Epithelial cell of prostate (primary cell): Measurements from ENCODE around the gene SLC25A53.
A peak's percentile ranks its signal among the peaks of the same experiment; 100 is the strongest.

ENCODE experiments used
- DNase-seq: peaks from one replicate; pipeline ENCODE4 v3.0.0-alpha.2; 2011; ENCODE audit warnings: low read depth, low spot score
- H3K27ac ChIP-seq: fragments of 450-650 bp; 2 replicates; pipeline ENCODE4 v1.5.1; 2017; ENCODE audit warnings: mild to moderate bottlenecking

The SLC25A53 gene, protein sequence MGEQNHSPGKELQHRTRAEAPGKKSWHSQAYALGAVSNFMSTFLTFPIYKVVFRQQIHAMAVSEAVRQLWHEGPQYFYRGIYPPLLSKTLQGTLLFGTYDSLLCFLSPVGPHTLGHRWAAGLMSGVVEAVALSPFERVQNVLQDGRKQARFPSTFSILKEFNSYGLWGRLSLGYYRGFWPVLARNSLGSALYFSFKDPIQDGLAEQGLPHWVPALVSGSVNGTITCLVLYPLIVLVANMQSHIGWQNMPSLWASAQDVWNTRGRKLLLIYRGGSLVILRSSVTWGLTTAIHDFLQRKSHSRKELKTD

DNA sequence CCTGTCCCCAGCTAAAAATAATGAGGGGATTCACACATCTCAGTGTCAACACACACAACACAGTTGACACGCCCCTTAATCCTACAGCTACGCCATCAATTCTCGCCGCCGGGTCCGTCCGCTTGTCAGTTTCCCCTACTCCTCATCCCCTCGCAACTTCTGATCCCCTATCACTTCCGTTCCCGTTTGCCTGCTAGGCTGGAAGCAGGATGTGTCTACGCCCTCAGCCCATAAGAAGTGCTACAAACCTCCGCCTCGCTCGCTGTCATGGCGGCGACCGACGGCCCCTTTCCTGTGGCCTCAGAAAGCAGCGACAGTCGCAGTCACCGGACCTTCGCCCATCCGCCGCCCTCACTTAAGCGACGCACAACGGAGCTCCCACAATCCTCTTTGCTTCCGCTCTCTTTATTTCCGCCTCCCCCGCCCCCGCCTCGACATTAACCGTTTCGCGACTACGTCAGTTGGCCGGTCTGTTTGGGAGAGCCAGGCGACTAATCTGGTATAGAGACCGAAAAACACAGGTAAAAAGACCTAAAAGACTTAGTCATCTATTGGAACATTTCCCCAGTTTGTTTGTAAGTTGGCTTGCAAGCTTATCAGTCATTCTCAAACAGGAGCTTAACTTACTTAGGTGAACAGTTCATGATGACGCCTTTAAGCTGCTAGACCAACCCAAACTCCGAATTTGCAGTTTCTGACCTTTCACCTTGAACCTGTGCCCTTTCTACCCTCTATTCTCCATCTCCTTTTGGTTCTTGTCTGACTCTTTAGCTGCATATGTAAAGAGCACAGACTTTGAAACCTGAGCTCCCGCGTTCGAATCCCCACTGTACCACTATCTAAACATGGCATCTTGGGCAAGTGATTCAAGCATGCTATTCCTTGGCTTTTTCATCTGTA, at the start of gene SLC25A53:
SLC25A53 (minus strand) TSS at position 380 of the 900 bp plus-strand sequence. CDS start 51,752 bp downstream, outside the sequence.
- H3K27ac ChIP-seq = peak within 1 kb of the TSS; percentile 87
- DNase-seq = peak; percentile 16

DNA sequence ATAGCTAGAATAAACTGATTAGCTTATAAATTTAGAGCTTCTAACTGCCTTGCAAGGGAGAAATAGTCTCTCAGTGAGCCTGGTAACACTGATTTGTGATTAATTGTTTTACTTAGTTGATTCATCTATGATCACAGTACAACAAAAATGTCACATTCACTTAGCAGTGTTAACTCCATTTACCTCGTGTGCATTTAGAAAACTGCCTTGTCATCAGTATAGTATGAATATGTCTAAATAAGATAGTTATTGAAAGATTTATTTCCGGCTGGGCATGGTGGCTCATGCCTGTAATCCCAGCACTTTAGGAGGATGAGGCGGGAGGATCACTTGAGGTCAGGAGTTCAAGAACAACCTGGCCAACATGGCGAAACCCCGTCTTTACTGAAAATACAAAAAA, 48.7 kb upstream of the SLC25A53 start:
- no peak overlapping the region for H3K27ac ChIP-seq
- no peak for DNase-seq

DNA sequence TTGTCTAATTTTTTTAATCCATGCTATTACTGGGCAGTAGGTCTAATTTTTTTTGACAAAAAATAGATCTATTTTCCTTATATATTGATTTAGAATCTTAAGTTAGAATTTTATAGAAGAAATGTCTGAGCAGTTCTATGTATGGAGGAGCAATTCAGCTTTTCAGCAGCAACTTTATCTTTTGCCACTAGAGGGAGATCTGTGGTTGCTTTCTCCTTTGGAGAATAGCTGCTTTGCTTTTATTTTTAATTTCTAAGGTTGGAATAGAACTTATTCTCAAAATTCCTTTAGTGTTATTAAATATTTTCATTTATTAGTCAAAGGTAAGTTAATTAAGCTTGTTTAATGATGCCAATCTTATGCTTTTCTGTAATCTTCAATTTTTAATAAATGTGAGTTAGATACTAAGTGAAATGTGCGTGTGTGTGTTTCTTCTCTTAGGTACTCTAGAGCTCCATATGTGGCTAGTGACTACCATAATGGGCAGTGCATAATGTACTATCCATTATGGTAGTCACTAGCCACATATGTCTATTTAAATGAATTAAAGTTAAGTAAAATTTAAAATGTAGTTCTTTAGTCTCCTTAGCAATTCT, 38.8 kb upstream of the SLC25A53 start:
- DNase-seq = no peak
- H3K27ac ChIP-seq = no peak overlapping the region

DNA sequence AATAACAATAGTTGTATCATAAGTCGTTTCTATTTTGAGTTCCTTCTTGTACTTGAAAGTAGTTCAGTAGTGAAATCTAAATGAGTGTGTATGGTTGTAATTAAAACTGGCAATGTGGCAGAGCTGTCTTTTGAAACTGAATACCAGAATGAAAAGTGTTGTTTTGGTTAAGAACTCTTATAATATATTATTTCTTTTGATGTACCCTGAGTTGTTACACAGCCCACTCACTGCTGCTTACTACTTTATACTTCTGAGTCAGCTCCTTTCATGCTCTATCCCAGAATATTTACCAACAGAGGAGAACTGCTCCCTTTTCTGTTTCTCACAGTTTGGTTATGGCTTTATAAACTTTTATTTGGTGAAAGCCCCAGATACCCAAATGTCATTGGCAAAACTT, 38.2 kb upstream of the SLC25A53 start:
- H3K27ac ChIP-seq = no peak overlapping the region
- no peak for DNase-seq

DNA sequence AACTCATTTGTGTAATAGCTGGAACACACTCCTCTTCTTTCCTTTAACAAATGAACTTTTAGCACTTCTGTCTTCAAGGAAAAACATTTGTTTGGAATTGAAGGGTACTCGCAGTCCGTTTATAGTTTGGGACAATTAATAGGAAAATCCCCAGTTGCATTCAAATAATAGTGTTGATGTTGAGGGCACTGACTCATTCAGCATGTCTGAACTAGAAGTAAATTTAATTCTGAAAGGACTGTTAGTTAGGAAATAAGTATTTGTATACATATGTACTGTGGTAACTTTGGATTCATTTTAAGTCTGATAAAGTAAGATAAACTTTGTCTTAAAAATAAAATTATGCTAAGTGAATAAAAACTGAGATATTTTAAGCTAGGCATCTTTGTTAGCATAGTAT, 36.7 kb upstream of the SLC25A53 start:
- DNase-seq = no peak
- H3K27ac ChIP-seq = peak overlapping the region; percentile 5

DNA sequence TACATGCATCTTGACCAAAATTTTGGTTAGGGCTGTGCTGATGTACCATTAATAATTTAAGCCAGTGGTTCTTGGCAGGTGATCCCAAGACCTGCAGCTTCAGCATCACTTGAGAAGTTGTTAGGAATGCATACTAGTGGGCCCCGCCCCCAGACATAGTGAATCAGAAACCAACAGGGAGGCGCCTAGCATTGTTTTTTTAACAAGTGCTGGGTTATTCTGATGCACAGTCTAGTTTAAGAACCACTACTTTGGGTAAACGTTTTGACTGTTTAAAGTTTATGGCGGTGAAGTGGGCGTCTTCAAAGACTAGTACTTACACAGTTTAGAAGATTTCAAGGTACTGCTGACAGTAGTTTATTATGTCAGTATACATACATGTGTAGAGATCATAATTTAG, 33.0 kb upstream of the SLC25A53 start:
- DNase-seq = no peak
- H3K27ac ChIP-seq = no peak overlapping the region

DNA sequence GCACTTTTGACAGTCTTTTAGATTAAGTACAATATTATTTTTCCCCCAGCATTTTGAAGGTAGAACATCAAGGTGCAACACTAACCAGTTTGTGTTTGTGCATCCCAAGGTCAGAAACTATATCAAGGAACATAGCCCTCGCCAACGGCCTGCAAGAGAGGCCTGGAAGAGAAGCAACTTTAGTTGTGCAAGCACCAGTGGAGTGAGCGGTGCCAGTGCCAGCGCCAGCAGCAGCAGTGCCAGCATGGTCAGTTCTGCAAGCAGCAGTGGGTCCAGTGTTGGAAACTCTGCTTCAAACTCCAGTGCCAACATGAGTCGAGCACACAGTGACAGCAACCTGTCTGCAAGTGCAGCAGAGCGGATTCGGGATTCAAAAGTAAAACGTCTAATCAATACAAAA, 31.1 kb upstream of the SLC25A53 start:
- no peak for DNase-seq
- H3K27ac ChIP-seq = no peak overlapping the region

DNA sequence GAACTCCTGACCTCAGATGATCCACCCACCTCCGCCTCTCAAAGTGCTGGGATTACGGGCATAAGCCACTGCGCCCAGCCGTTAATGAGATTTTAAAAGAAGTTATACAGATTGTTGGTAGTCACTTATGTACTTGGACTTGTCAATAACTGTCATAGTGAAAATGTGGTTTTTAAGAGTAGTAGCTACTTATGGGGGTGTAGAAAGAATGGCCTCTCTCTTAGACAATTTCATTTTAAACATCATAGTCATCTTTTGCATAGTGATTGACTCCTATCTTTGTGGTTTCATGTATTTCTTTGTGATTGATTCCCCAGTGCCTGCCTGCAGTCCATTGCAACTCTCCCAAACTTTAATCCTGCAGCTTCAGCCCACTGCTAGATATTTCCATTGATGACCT, 26.9 kb upstream of the SLC25A53 start:
- H3K27ac ChIP-seq = no peak overlapping the region
- DNase-seq = no peak

DNA sequence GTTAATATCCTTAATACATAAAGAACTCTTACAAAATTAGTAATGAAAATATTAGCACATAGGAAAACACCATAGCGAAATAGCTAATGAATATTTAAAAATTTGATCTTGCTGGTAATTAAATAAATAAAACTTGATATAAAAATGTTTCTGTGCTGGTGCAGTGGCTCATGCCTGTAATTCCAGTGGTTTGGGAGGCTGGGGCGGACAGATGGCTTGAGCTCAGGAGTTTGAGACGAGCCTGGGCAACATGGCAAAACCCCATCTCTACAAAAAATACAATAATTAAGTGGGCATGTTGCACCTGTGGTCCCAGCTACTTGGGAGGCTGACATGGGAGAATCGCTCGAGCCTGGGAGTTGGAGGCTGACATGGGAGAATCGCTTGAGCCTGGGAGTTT, 17.0 kb upstream of the SLC25A53 start:
- no peak overlapping the region for H3K27ac ChIP-seq
- DNase-seq = no peak

DNA sequence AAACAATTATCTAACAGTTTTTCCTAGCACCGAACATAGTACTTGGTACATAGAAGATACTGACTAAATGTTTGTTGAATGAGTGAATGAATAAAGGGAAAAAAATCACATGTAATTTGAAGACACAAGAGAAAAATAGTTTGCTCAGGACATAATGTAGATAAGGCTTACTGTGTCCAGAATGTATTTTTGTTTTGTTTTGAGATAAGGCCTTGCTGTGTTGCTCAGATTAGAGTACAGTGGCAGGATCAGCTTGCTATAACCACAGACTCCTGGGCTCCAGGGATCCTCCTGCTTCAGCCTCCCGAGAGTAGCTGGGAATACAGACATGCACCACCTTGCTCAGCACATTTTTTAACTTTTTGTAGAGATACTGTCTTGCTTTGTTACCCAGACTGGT, 16.0 kb upstream of the SLC25A53 start:
- no peak overlapping the region for H3K27ac ChIP-seq
- no peak for DNase-seq

DNA sequence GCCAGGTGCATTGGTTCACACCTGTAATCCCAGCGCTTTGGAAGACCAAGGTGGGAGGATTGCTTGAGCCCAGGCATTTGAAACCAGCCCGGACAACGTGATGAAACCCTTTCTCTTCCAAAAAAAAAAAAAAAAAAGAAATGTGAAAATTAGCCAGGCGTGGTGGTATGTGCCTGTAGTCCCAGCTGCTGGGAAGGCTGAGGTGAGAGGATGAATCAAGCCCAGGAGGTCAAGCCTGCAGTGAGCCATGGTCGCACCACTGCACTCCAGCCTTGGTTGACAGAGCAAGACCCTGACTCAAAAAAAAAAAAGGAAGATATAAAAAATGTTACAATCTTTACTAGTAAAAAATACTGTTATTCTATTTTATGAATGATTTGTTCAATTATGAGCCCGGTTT, 15.3 kb upstream of the SLC25A53 start:
- no peak for DNase-seq
- no peak overlapping the region for H3K27ac ChIP-seq

DNA sequence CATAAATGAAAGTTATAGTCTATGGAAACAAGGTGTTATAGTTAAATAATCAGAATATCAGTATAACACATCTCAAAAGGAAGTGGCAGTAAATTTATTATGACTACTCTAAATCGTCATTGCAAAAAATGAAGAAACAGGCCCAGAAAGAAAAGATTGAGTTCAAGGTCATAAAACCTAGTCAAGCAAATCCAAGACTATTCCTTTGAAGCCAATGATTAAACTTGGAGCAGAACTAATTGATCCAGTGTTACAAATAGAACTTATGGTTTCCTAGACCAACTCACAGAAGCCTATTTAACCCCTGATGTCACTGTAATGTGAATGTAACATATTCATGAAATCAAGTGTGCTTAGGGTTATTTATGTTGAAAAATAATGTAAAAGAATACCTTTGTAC, 11.3 kb upstream of the SLC25A53 start:
- no peak overlapping the region for H3K27ac ChIP-seq
- DNase-seq = no peak

DNA sequence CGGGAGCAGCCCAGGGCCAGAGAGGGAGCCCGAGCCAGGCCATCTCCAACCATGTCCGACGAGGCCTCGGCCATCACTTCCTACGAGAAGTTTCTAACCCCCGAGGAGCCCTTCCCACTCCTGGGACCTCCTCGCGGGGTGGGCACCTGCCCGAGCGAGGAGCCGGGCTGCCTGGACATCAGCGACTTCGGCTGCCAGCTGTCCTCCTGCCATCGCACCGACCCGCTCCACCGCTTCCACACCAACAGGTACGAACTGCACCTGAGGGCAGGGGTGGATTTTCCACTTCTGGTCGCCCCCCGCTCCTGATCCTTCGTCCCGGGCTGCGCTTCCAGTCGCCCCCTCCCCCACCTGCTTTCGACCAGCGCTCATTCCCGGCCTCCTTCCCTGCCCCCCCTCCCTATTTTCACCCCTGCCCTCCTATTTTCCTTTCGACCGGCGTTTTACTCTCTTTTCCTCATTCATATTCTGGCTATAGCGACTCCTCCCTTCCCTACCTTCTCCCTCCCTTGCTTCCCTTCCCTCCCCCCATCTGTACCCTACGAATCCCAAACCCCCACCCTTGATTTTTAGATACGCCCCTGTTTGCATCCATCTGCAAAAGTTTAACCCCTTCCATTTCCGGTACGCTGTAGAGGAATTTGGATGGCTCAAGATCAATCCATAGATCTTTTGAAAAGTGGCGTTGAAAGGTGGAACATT, 10.1 kb upstream of the SLC25A53 start:
- H3K27ac ChIP-seq = peak overlapping the region; percentile 47
- no peak for DNase-seq

DNA sequence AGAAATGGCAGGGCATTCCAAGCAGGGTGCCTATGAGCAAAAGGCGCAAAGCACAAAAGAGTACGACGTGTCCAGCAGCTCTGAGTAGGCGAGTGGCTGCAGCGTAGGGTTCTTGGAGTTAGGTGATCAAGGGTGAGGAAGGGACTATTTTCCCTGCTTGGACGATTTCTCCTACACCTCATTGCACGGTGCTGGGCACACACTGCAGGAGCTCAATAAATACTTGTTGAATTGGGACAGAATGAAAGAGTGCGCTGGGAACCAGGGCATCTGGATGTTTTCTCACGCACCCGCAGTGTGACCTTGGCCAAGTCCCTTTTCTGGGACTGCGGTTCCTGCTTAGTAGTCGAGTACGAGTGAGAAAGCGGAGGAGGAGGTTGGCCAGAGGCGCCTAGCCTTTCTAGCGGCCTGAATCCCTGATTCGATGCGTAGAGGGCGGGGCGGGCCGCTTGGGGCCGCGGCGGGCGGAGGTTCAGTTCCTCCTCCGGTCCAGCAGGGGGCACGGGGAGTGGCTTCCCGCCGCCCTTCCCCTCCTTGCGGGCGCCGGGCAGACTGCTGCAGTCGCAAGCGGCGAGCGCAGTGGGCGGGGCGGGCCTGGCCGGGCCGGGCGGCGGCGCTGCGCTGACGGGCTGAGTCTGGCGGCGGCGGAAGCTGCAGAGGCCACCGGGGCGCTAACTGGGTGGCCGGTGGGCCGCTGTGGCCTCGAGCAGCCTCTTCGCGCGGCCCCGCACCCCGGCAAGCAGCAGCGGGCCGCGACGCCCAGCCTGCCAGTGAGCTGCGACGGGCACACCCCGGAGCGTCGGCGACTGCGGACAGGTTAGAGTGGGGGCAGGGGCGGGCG, 9.3 kb upstream of the SLC25A53 start, which contains the start of gene FAM199X:
FAM199X (plus strand) TSS at position 560 of the 841 bp plus-strand sequence. CDS start 333 bp downstream, outside the sequence.
- peak; percentile 45 for DNase-seq
- H3K27ac ChIP-seq = peak within 1 kb of the TSS; percentile 47

DNA sequence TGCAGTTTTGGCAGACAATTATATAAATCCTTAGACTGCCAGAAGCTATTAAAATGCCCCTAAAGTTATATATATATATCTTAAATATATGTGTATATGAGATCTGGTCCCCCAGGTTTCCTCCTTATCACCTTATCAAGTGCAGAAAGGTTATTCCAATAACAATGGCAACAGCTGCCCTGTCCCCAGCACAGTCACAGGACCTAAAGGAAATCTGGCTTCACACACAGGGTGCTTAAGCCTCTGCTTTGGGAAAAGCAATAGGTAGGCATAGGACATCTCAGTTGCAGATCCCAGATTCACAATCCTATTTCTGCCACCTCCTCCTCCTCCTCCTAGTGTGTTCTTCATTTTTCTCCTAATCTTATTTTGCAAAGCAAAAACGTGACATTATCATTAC, 5.8 kb downstream of the SLC25A53 start:
- H3K27ac ChIP-seq = no peak overlapping the region
- no peak for DNase-seq

DNA sequence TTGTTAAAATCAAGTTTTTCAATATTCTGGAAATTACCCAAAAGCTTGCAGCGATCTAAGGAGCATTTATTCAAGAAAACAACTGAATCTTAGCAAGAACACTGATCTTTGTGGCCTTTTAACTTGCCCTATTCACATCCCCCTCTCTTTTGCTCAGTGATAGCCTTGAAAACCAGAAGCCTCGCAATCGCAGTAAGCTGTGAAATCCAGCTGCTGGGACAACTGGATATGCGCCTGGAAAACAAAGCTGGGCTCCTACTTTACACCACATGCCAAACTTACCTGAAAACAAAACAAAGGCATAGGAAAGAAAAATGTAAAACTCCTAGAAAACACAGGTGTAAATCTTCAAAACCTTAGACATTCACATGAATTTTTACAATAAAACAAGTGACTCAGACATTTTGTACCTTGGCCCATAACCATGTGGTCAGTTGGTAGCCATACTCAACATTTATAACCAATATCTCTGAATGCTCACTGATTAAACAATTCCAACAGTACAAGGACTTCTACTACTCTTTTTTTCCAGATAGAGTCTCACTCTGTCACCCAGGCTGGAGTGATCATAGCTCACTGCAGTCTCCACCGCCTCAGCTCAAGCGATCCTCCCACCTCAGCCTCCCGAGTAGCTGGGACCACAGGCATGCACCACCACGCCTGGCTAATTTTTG, 15.6 kb downstream of the SLC25A53 start:
- DNase-seq = no peak
- no peak overlapping the region for H3K27ac ChIP-seq

DNA sequence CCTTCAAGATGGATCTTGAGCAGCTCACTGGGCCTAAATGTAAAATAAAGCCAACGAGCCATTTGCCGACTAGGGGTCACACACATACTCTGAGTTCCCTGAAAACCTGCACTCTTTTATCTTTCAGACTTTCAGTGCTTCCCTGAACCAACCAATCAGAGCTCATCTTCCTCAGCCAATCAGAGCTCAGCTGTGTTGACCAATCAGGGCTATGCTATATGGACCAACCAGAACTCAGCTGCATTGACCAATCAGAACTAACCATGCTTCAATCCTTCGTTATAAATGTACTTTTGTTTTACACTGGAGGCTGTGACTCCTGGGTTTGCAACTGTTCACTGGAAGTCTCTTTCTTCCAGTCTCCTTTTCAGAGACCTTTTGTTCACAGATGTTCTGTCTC, 19.3 kb downstream of the SLC25A53 start:
- no peak overlapping the region for H3K27ac ChIP-seq
- no peak for DNase-seq

DNA sequence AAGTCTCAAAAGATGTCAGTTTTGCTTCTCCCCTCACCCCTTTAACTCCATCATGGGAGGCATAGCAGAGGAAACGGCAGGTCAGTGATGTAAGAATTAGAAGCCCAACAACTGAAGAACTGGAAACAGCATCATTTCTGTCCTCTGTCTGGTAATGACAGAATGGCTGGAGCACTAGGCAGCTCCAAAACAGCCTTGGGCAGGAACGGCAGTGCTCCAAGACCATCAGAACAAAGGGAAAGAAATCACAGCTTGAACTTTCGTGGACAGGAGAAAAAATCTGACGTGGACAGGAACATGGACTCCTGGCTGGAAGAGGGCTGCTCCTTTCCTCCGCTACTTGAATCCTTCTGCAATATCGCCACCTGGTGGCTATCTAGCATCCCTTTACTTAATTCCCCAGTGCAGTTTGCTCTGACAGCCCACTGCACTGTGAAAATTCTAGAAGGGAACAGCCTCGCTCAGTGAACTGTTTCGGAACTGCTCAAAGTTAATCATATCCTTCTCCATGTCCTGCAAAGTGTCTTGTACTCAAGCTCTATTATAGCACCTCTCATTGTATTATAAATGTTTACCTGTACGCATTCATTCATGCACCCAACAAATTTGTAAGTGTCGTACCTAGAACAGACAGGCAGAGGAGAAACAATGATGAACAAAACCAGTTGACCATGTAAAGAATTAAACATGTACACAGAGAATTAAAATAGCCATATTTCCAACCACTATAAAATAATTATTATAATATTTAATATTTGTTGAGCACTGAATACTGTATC, 20.4 kb downstream of the SLC25A53 start:
- no peak overlapping the region for H3K27ac ChIP-seq
- DNase-seq = peak; percentile 8
